SW480 (cell line): ENCODE measurements around the gene ACP1.

Experiments used
- DNase-seq: peaks from one replicate; pipeline ENCODE4 v3.0.0-alpha.2; 2016; ENCODE audit warnings: low spot score

Gene ACP1

GRCh38 chr2:255195-255594, 9.6 kb upstream of the ACP1 start:
- DNase-seq = no peak

- no peak for DNase-seq
Measured at GRCh38 chr2:256094-256493, 8.7 kb upstream of the ACP1 start.

- DNase-seq = no peak
Measured at GRCh38 chr2:257429-257828, 7.3 kb upstream of the ACP1 start.

- no peak for DNase-seq
Measured at GRCh38 chr2:257842-258241, 6.9 kb upstream of the ACP1 start.

- no peak for DNase-seq
Measured at GRCh38 chr2:258933-259332, 5.8 kb upstream of the ACP1 start.

- no peak for DNase-seq
Measured at GRCh38 chr2:259789-260331, 4.9 kb upstream of the ACP1 start.

- DNase-seq = no peak
Measured at GRCh38 chr2:260507-261161, 4.1 kb upstream of the ACP1 start.

- no peak for DNase-seq
Measured at GRCh38 chr2:262117-262516, 2.6 kb upstream of the ACP1 start.

GRCh38 chr2:263022-263738, 1.6 kb upstream of the ACP1 start:
- no peak for DNase-seq

- DNase-seq = peak; percentile 60
Measured at GRCh38 chr2:263774-264492, 814 bp upstream of the ACP1 start, which contains the start of gene SH3YL1. Gene SH3YL1 (minus strand): TSS chr2:264032. CDS start chr2:263984, 48 bp downstream.

- DNase-seq = no peak
Measured at GRCh38 chr2:268323-268722, 3.6 kb downstream of the ACP1 start.

- no peak for DNase-seq
Measured at GRCh38 chr2:269356-270030, 4.7 kb downstream of the ACP1 start.

GRCh38 chr2:270861-271260, 6.1 kb downstream of the ACP1 start:
- no peak for DNase-seq

GRCh38 chr2:271917-272316, 7.2 kb downstream of the ACP1 start:
- DNase-seq = no peak

GRCh38 chr2:273333-273732, 8.6 kb downstream of the ACP1 start:
- DNase-seq = no peak

- no peak for DNase-seq
Measured at GRCh38 chr2:274503-274902, 9.8 kb downstream of the ACP1 start.

GRCh38 chr2:275466-275865, 10.7 kb downstream of the ACP1 start:
- DNase-seq = no peak

- DNase-seq = no peak
Measured at GRCh38 chr2:278312-278926, 13.7 kb downstream of the ACP1 start.

GRCh38 chr2:278927-279320, 14.2 kb downstream of the ACP1 start:
- DNase-seq = no peak

GRCh38 chr2:279366-279765, 14.6 kb downstream of the ACP1 start:
- no peak for DNase-seq

GRCh38 chr2:279956-280649, 15.4 kb downstream of the ACP1 start:
- no peak for DNase-seq
